Body of pancreas (tissue), 4 donors: ENCODE measurements around the gene SPRED2. TPM values are rescaled to one million over a fixed set of nuclear protein-coding genes. Genes with fewer than 3 reads are reported as not detected.

Source experiments
- ATAC-seq: fragments of 150-250 bp; one replicate; pipeline ENCODE4 v1.9.1; 2016
- DNase-seq, 4 donors: peaks; one replicate each; pipeline ENCODE4 v3.0.0-alpha.2; 2019
- H3K27ac ChIP-seq, 4 donors: fragments of 200-600 bp; sonication (generic); 1 replicate in 3 of 4; 2 replicates in 1 of 4; pipeline versions ENCODE4 v1.5.1 to v1.6.1; 2016 to 2019; ENCODE audit warnings: mild to moderate bottlenecking in 1 of 4, mixed read lengths in 1 of 4, moderate library complexity in 1 of 4
- H3K27me3 ChIP-seq, 2 donors: fragments of 200-600 bp; sonication (generic); one replicate each; pipeline ENCODE4 v1.6.0; 2016; ENCODE audit warnings: mild to moderate bottlenecking in 1 of 2
- H3K36me3 ChIP-seq, 2 donors: fragments of 200-600 bp; sonication (generic); replicated peaks in 1 of 2; 2 replicates each; pipeline ENCODE4 v1.5.1; 2016; ENCODE audit warnings: low read depth in 2 of 2; ENCODE audit not compliant: insufficient read depth in 1 of 2
- H3K4me1 ChIP-seq: fragments of 200-600 bp; sonication (generic); one replicate; pipeline ENCODE4 v1.6.0; 2016
- H3K4me3 ChIP-seq, 2 donors: fragments of 200-600 bp; sonication (generic); 1 replicate in 1 of 2; 2 replicates in 1 of 2; pipeline ENCODE4 v1.5.1; 2016 to 2019
- H3K9me3 ChIP-seq, 3 donors: fragments of 200-600 bp; sonication (generic); 1 replicate in 2 of 3; 2 replicates in 1 of 3; pipeline ENCODE4 v1.5.1; 2016
- CTCF ChIP-seq, 7 experiments: fragments of 450-650 bp in 4 of 7; fragments of 200-600 bp in 3 of 7; sonication (generic) in 3 of 7; IDR thresholded peaks; one replicate each; pipeline ENCODE4 v1.5.1; 2016 to 2019; ENCODE audit warnings: antibody characterized with exemption in 7 of 7
- POLR2A ChIP-seq, 3 donors: fragments of 450-650 bp; IDR thresholded peaks; one replicate each; pipeline ENCODE4 v1.6.1; 2016; ENCODE audit warnings: antibody characterized with exemption in 3 of 3, mild to moderate bottlenecking in 2 of 3
- WGBS, 2 donors: methylation state at CpG; one replicate each; pipeline ENCODE4 v1.1.5; 2017; 5-methylcytosine and 5-hydroxymethylcytosine counted together
- intact Hi-C: fragments of 100-400 bp; cut with DNase I; formaldehyde crosslinking; loops from one replicate; pipeline ENCODE4 v1.15.1; 2023
- total RNA-seq, 2 donors: library from RNA; depleted of rRNA; stranded (reverse); fragments of >200 nt; gene quantifications; one replicate each; pipeline ENCODE4 v1.1.0, GENCODE V29; 2016

Gene SPRED2
- total RNA-seq, 2 donors from 2014 or later = 16.1 to 16.2 TPM

DNA sequence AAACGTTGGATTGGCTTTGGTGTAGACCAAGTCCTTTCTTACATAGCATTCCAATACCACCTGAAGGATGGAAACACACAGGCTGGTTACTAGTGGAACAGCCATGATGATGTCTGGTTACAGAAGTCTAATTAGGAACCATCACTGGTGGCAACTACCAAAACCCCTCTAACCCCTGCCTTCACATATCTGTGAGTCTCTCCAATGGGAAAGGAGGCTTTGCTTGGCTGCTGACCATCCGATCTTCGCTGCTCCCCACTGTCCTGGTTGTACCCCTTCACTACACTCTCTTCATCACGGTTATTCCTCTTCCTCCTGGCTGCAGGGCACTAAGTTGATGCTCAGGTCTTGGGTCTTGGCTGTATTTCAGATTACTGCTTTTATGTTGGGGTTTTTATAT lies 97.7 kb downstream of the SPRED2 start:
- no peak overlapping the region for H3K4me3 ChIP-seq
- intact Hi-C loops = no loop called here
- DNase-seq (no peak), ATAC-seq (no peak)
- H3K27ac ChIP-seq = no peak overlapping the region
- no peaks in the 10 kb centered on the region for H3K4me1 ChIP-seq
- H3K9me3 ChIP-seq = no peaks in the 10 kb centered on the region
- peaks cover 0 to 3% of the 10 kb centered on the region in 2 donors for H3K36me3 ChIP-seq
- 90 to 91% methylated on average over 4 of the region's 4 CpGs for WGBS, 2 donors
- no peak for TF ChIP-seq CTCF (IDR thresholded peaks at IDR 0.05)
- no peak for TF ChIP-seq POLR2A (IDR thresholded peaks at IDR 0.05)
- no peaks in the 10 kb centered on the region for H3K27me3 ChIP-seq

- TF ChIP-seq CTCF (IDR thresholded peaks at IDR 0.05) = no peak
- no peak for TF ChIP-seq POLR2A (IDR thresholded peaks at IDR 0.05)
- Histone ChIP-seq H3K4me1 (no peaks in the 10 kb centered on the region), H3K27ac (no peak overlapping the region), H3K36me3 (peaks cover 0 to 3% of the 10 kb centered on the region in 2 donors), H3K27me3 (no peaks in the 10 kb centered on the region), H3K9me3 (no peaks in the 10 kb centered on the region), H3K4me3 (no peak overlapping the region)
- intact Hi-C loops = no loop called here
- DNase-seq (no peak), ATAC-seq (no peak)
- whole genome bisulfite sequencing, 2 donors = 92 to 93% methylated on average over 7 of the region's 7 CpGs
These were observed 100.9 kb downstream of the SPRED2 start for GRCh38 chr2:65331336-65332025.

- H3K27me3 ChIP-seq = no peaks in the 10 kb centered on the region
- peaks cover 0 to 3% of the 10 kb centered on the region in 2 donors for H3K36me3 ChIP-seq
- TF ChIP-seq POLR2A (IDR thresholded peaks at IDR 0.05) = no peak
- no peak for TF ChIP-seq CTCF (IDR thresholded peaks at IDR 0.05)
- no peak overlapping the region for H3K4me3 ChIP-seq
- ATAC-seq (no peak), DNase-seq (no peak)
- intact Hi-C loops = no loop called here
- H3K4me1 ChIP-seq = no peaks in the 10 kb centered on the region
- no peaks in the 10 kb centered on the region for H3K9me3 ChIP-seq
- no peak overlapping the region for H3K27ac ChIP-seq
- WGBS, 2 donors = 69 to 77% methylated on average over 5 of the region's 5 CpGs
These were observed 102.9 kb downstream of the SPRED2 start for GRCh38 chr2:65329525-65329924.

DNA sequence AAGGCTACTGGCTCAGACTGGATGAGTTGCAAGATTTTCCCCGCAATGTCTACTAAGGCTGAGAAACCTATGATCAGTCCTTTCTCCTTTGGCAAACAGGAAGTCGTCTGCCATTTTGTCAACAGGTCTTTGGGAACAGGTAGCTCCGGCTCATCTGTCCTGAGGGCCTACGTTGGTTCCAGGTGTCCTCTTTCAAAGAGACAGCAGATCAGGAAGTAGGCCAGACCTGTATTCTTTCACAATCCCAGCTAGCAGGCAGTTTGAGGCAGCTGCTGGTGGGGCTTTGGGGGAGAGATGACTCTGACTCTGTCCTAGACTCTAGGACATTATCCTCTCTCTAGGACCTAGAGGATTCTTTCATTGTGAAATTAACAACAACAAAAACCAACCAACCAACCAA lies 106.1 kb downstream of the SPRED2 start:
- Histone ChIP-seq H3K36me3 (peaks cover 0 to 3% of the 10 kb centered on the region in 2 donors), H3K4me1 (no peaks in the 10 kb centered on the region), H3K27ac (no peak overlapping the region), H3K4me3 (no peak overlapping the region), H3K9me3 (no peaks in the 10 kb centered on the region), H3K27me3 (no peaks in the 10 kb centered on the region)
- intact Hi-C loops = no loop called here
- TF ChIP-seq CTCF (IDR thresholded peaks at IDR 0.05) (no peak), POLR2A (IDR thresholded peaks at IDR 0.05) (no peak)
- WGBS, 2 donors = 86 to 95% methylated on average over 4 of the region's 4 CpGs
- DNase-seq = no peak
- ATAC-seq = no peak

GRCh38 chr2:65325066-65325465 lies 107.3 kb downstream of the SPRED2 start:
- 88% methylated on average over 2 of the region's 2 CpGs for WGBS, 2 donors
- H3K4me1 ChIP-seq = no peaks in the 10 kb centered on the region
- no peak overlapping the region for H3K4me3 ChIP-seq
- no peaks in the 10 kb centered on the region for H3K36me3 ChIP-seq
- DNase-seq (no peak), ATAC-seq (no peak)
- no peak for TF ChIP-seq CTCF (IDR thresholded peaks at IDR 0.05)
- no peak for TF ChIP-seq POLR2A (IDR thresholded peaks at IDR 0.05)
- H3K27me3 ChIP-seq = no peaks in the 10 kb centered on the region
- intact Hi-C loops = no loop called here
- no peaks in the 10 kb centered on the region for H3K9me3 ChIP-seq
- no peak overlapping the region for H3K27ac ChIP-seq
